H9 (cell line): ENCODE results near the gene MAEA. TPM values are rescaled to one million over a fixed set of nuclear protein-coding genes. Genes with fewer than 3 reads are reported as not detected.

Experiments
- DNase-seq: peaks from one replicate; pipeline ENCODE4 v3.0.0-alpha.2; 2017
- H2AFZ ChIP-seq: one replicate; pipeline ENCODE4 v1.6.1; 2013; ENCODE audit warnings: mild to moderate bottlenecking, low read length, control low read depth, moderate library complexity
- H2AK5ac ChIP-seq: 2 replicates; pipeline ENCODE4 v1.6.1; 2013; ENCODE audit warnings: low read length, control low read depth, mixed read lengths; ENCODE audit not compliant: insufficient read length
- H2BK120ac ChIP-seq: one replicate; pipeline ENCODE4 v1.6.1; 2013; ENCODE audit warnings: low read depth, mild to moderate bottlenecking, low read length, control low read depth, inconsistent platforms; ENCODE audit not compliant: poor library complexity, severe bottlenecking
- H2BK12ac ChIP-seq: 2 replicates; pipeline ENCODE4 v1.6.1; 2013; ENCODE audit warnings: low read length, control low read depth, mixed read lengths, low read depth; ENCODE audit not compliant: insufficient read length
- H2BK15ac ChIP-seq: 2 replicates; pipeline ENCODE4 v1.6.1; 2013; ENCODE audit warnings: low read depth, low read length, control low read depth
- H2BK20ac ChIP-seq: one replicate; pipeline ENCODE4 v1.6.1; 2013; ENCODE audit warnings: low read depth, mild to moderate bottlenecking, low read length, control low read depth, inconsistent platforms; ENCODE audit not compliant: poor library complexity, severe bottlenecking
- H2BK5ac ChIP-seq: 2 replicates; pipeline ENCODE4 v1.6.1; 2013; ENCODE audit warnings: low read length, control low read depth, mixed read lengths; ENCODE audit not compliant: insufficient read length
- H3K14ac ChIP-seq: 2 replicates; pipeline ENCODE4 v1.6.1; 2013; ENCODE audit warnings: low read length, control low read depth; ENCODE audit not compliant: insufficient read depth
- H3K18ac ChIP-seq: 2 replicates; pipeline ENCODE4 v1.6.1; 2013; ENCODE audit warnings: low read depth, mild to moderate bottlenecking, mixed read lengths, low read length, control low read depth; ENCODE audit not compliant: insufficient read length
- H3K23ac ChIP-seq: 2 replicates; pipeline ENCODE4 v1.6.1; 2013; ENCODE audit warnings: low read length, control low read depth, mixed read lengths, low read depth; ENCODE audit not compliant: insufficient read length
- H3K23me2 ChIP-seq: 2 replicates; pipeline ENCODE4 v1.6.1; 2013; ENCODE audit warnings: low read depth, mild to moderate bottlenecking, mixed read lengths, low read length, control low read depth; ENCODE audit not compliant: insufficient read length, poor library complexity, severe bottlenecking
- H3K27ac ChIP-seq: 2 replicates; pipeline ENCODE4 v1.5.1; 2013; ENCODE audit warnings: low read length, control low read depth, mixed read lengths, low read depth; ENCODE audit not compliant: insufficient read length
- H3K27me3 ChIP-seq: 2 replicates; pipeline ENCODE4 v1.6.1; 2013; ENCODE audit warnings: low read length, control low read depth, inconsistent platforms; ENCODE audit not compliant: insufficient read depth
- H3K4ac ChIP-seq: 2 replicates; pipeline ENCODE4 v1.6.1; 2013; ENCODE audit warnings: low read depth, mild to moderate bottlenecking, control low read depth, inconsistent platforms, low read length, moderate library complexity
- H3K4me1 ChIP-seq: 2 replicates; pipeline ENCODE4 v1.6.1; 2013; ENCODE audit warnings: low read length, control low read depth, inconsistent platforms; ENCODE audit not compliant: insufficient read depth
- H3K4me2 ChIP-seq: 2 replicates; pipeline ENCODE4 v1.6.1; 2013; ENCODE audit warnings: low read length, control low read depth, mixed read lengths; ENCODE audit not compliant: insufficient read length, insufficient read depth
- H3K56ac ChIP-seq: 2 replicates; pipeline ENCODE4 v1.6.1; 2013; ENCODE audit warnings: low read depth, mild to moderate bottlenecking, mixed read lengths, low read length, control low read depth; ENCODE audit not compliant: insufficient read length
- H3K79me1 ChIP-seq: 2 replicates; pipeline ENCODE4 v1.6.1; 2013; ENCODE audit warnings: low read depth, mild to moderate bottlenecking, moderate library complexity, low read length, control low read depth, inconsistent platforms; ENCODE audit not compliant: insufficient read depth, poor library complexity, severe bottlenecking
- H3K79me2 ChIP-seq: 2 replicates; pipeline ENCODE4 v1.6.1; 2013; ENCODE audit warnings: low read length, control low read depth, inconsistent platforms; ENCODE audit not compliant: insufficient read depth
- H3K9ac ChIP-seq: 2 replicates; pipeline ENCODE4 v1.6.1; 2013; ENCODE audit warnings: low read length, control low read depth, mixed read lengths; ENCODE audit not compliant: insufficient read length; ENCODE audit errors: extremely low read depth
- H3K9me3 ChIP-seq: one replicate; pipeline ENCODE4 v1.6.1; 2013; ENCODE audit warnings: low read depth, low read length, inconsistent platforms; ENCODE audit not compliant: control insufficient read depth
- H3T11ph ChIP-seq: one replicate; pipeline ENCODE4 v1.6.1; 2013; ENCODE audit warnings: mild to moderate bottlenecking, low read length, control low read depth, inconsistent platforms
- H4K20me1 ChIP-seq: one replicate; pipeline ENCODE4 v1.6.1; 2013; ENCODE audit not compliant: control insufficient read depth, insufficient read length, insufficient read depth
- H4K5ac ChIP-seq: 2 replicates; pipeline ENCODE4 v1.6.1; 2013; ENCODE audit warnings: low read depth, mild to moderate bottlenecking, mixed read lengths, low read length, control low read depth; ENCODE audit not compliant: insufficient read length
- H4K8ac ChIP-seq: replicated peaks from 2 replicates; pipeline ENCODE4 v1.6.1; 2013; ENCODE audit warnings: low read length, control low read depth, mixed read lengths, low read depth; ENCODE audit not compliant: insufficient read length
- H4K91ac ChIP-seq: 2 replicates; pipeline ENCODE4 v1.6.1; 2013; ENCODE audit warnings: low read depth, mild to moderate bottlenecking, moderate library complexity, mixed read lengths, low read length, control low read depth; ENCODE audit not compliant: insufficient read length
- H3K27ac Mint-ChIP-seq, 3 experiments: 2 replicates in 2 of 3; 3 replicates in 1 of 3; pipeline ENCODE4 v1.8.0; 2020 to 2021; ENCODE audit warnings: mixed read lengths in 3 of 3, mild to moderate bottlenecking in 1 of 3, moderate library complexity in 1 of 3
- H3K27me3 Mint-ChIP-seq: 2 replicates; pipeline ENCODE4 v1.8.0; 2021; ENCODE audit warnings: low read depth, mild to moderate bottlenecking, moderate library complexity, mixed read lengths
- H3K36me3 Mint-ChIP-seq, 3 experiments: 2 replicates in 2 of 3; 3 replicates in 1 of 3; pipeline ENCODE4 v1.8.0; 2020 to 2021; ENCODE audit warnings: low read depth in 3 of 3, mixed read lengths in 3 of 3; ENCODE audit not compliant: insufficient read depth in 1 of 3
- H3K4me1 Mint-ChIP-seq, 2 experiments: 2 replicates each; pipeline ENCODE4 v1.8.0; 2020; ENCODE audit warnings: mixed read lengths in 2 of 2
- H3K4me3 Mint-ChIP-seq, 2 experiments: 2 replicates in 1 of 2; 3 replicates in 1 of 2; pipeline ENCODE4 v1.8.0; 2020 to 2021; ENCODE audit warnings: mild to moderate bottlenecking in 2 of 2, mixed read lengths in 2 of 2, moderate library complexity in 1 of 2
- H3K9me3 Mint-ChIP-seq, 2 experiments: 2 replicates in 1 of 2; 3 replicates in 1 of 2; pipeline ENCODE4 v1.8.0; 2020; ENCODE audit warnings: mild to moderate bottlenecking in 2 of 2, mixed read lengths in 2 of 2, moderate library complexity in 1 of 2
- WGBS: extraction: QIAGEN DNeasy Blood & Tissue Kit; methylation state at CpG from one replicate; pipeline ENCODE4 v1.1.7; 2013; ENCODE audit warnings: missing lambda C conversion rate, low lambda C conversion rate, mixed read lengths; ENCODE audit not compliant: insufficient read length; ENCODE audit errors: extremely low coverage; 5-methylcytosine and 5-hydroxymethylcytosine counted together
- total RNA-seq: library from RNA; stranded (reverse); gene quantifications from 2 replicates; pipeline ENCODE4 v1.2.1, GENCODE V29; 2021
- TF ChIP-seq, protein P1 (sequence below): fragments of 200-600 bp; sonication (generic); conservative IDR thresholded peaks from 3 replicates; pipeline ENCODE4 v1.8.0; 2021; ENCODE audit warnings: antibody characterized with exemption, mild to moderate bottlenecking

The MAEA gene
- total RNA-seq, 1 experiment from 2014 or later = 85.6 TPM

GRCh38 chr4:1363513-1363912, 73.8 kb downstream of the MAEA start:
- no peaks in the 10 kb centered on the region for H4K20me1 ChIP-seq
- no peaks in the 10 kb centered on the region for H3K23me2 ChIP-seq
- H3K9ac ChIP-seq = no peak overlapping the region
- no peak overlapping the region for H2BK5ac ChIP-seq
- DNase-seq = no peak
- no peak overlapping the region for H3K27ac ChIP-seq
- Mint-ChIP-seq H3K27ac (no peak overlapping the region), H3K36me3 (peaks cover 0 to 12% (median 11%) of the 10 kb centered on the region in 3 experiments; a peak in 3 of 7 replicates), H3K4me1 (0 out of 4 replicates have a peak, but pooled peaks cover 0 to 2% of the 10 kb centered on the region in 2 experiments), H3K9me3 (no peaks in the 10 kb centered on the region), H3K27me3 (no peaks in the 10 kb centered on the region), H3K4me3 (no peak overlapping the region)
- TF ChIP-seq, protein P1, sequence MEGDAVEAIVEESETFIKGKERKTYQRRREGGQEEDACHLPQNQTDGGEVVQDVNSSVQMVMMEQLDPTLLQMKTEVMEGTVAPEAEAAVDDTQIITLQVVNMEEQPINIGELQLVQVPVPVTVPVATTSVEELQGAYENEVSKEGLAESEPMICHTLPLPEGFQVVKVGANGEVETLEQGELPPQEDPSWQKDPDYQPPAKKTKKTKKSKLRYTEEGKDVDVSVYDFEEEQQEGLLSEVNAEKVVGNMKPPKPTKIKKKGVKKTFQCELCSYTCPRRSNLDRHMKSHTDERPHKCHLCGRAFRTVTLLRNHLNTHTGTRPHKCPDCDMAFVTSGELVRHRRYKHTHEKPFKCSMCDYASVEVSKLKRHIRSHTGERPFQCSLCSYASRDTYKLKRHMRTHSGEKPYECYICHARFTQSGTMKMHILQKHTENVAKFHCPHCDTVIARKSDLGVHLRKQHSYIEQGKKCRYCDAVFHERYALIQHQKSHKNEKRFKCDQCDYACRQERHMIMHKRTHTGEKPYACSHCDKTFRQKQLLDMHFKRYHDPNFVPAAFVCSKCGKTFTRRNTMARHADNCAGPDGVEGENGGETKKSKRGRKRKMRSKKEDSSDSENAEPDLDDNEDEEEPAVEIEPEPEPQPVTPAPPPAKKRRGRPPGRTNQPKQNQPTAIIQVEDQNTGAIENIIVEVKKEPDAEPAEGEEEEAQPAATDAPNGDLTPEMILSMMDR = no peak
- H3K4ac ChIP-seq = no peak overlapping the region
- H3K23ac ChIP-seq = no peak overlapping the region
- no peak overlapping the region for H4K91ac ChIP-seq
- H2BK15ac ChIP-seq = no peak overlapping the region
- H4K5ac ChIP-seq = no peak overlapping the region
- no peak overlapping the region for H2AFZ ChIP-seq
- no peak overlapping the region for H2BK12ac ChIP-seq
- H2BK120ac ChIP-seq = no peak overlapping the region
- H3K14ac ChIP-seq = no peak overlapping the region
- WGBS = no CpG with 5 or more reads among the region's 11 CpGs
- H3K18ac ChIP-seq = no peak overlapping the region
- H4K8ac ChIP-seq = no peak overlapping the region
- H3K4me2 ChIP-seq = no peak overlapping the region
- H3T11ph ChIP-seq = no peak overlapping the region
- H3K79me1 ChIP-seq = no peaks in the 10 kb centered on the region
- H3K79me2 ChIP-seq = no peaks in the 10 kb centered on the region
- no peaks in the 10 kb centered on the region for H3K9me3 ChIP-seq
- no peak overlapping the region for H2AK5ac ChIP-seq
- no peaks in the 10 kb centered on the region for H3K27me3 ChIP-seq
- no peaks in the 10 kb centered on the region for H3K4me1 ChIP-seq
- no peak overlapping the region for H2BK20ac ChIP-seq
- no peak overlapping the region for H3K56ac ChIP-seq
